Osteocyte (in vitro differentiated cells): ENCODE measurements around the gene XXYLT1. TPM values are rescaled to one million over a fixed set of nuclear protein-coding genes. Genes with fewer than 3 reads are reported as not detected.
A peak's percentile ranks its signal among the peaks of the same experiment; 100 is the strongest.

Experiments
- DNase-seq: peaks from one replicate; pipeline ENCODE4 v3.0.0; 2021; ENCODE audit warnings: mixed read lengths; ENCODE audit not compliant: unreplicated experiment; ENCODE audit errors: extremely low spot score
- H3K27ac Mint-ChIP-seq: one replicate; pipeline ENCODE4 v1.8.0; 2021; ENCODE audit warnings: mild to moderate bottlenecking, mixed read lengths; ENCODE audit not compliant: unreplicated experiment
- H3K27me3 Mint-ChIP-seq: one replicate; pipeline ENCODE4 v1.8.0; 2021; ENCODE audit warnings: mixed read lengths; ENCODE audit not compliant: unreplicated experiment
- H3K36me3 Mint-ChIP-seq: one replicate; pipeline ENCODE4 v1.8.0; 2021; ENCODE audit warnings: mixed read lengths; ENCODE audit not compliant: unreplicated experiment
- H3K4me1 Mint-ChIP-seq: one replicate; pipeline ENCODE4 v1.8.0; 2021; ENCODE audit warnings: mixed read lengths; ENCODE audit not compliant: unreplicated experiment
- H3K4me3 Mint-ChIP-seq: one replicate; pipeline ENCODE4 v1.8.0; 2021; ENCODE audit warnings: mild to moderate bottlenecking, moderate library complexity, mixed read lengths; ENCODE audit not compliant: unreplicated experiment
- H3K9me3 Mint-ChIP-seq: one replicate; pipeline ENCODE4 v1.8.0; 2021; ENCODE audit warnings: mixed read lengths; ENCODE audit not compliant: unreplicated experiment
- total RNA-seq: library from RNA; stranded (reverse); gene quantifications from 2 replicates; pipeline ENCODE4 v1.2.1, GENCODE V29; 2021
- TF ChIP-seq, protein P1 (sequence below): fragments of 200-600 bp; sonication (generic); IDR thresholded peaks from 2 replicates; pipeline ENCODE4 v1.5.0; 2021; ENCODE audit warnings: antibody characterized with exemption, mild to moderate bottlenecking, moderate library complexity

XXYLT1 gene
- total RNA-seq, 1 donor from 2014 or later: 35.8 TPM

GRCh38 chr3:195131176-195131575 is 139.8 kb downstream of the XXYLT1 start:
- H3K4me1 Mint-ChIP-seq: peaks cover 23% of the 10 kb centered on the region
- no peaks in the 10 kb centered on the region for H3K27me3 Mint-ChIP-seq
- no peak overlapping the region for H3K4me3 Mint-ChIP-seq
- TF ChIP-seq, protein P1, sequence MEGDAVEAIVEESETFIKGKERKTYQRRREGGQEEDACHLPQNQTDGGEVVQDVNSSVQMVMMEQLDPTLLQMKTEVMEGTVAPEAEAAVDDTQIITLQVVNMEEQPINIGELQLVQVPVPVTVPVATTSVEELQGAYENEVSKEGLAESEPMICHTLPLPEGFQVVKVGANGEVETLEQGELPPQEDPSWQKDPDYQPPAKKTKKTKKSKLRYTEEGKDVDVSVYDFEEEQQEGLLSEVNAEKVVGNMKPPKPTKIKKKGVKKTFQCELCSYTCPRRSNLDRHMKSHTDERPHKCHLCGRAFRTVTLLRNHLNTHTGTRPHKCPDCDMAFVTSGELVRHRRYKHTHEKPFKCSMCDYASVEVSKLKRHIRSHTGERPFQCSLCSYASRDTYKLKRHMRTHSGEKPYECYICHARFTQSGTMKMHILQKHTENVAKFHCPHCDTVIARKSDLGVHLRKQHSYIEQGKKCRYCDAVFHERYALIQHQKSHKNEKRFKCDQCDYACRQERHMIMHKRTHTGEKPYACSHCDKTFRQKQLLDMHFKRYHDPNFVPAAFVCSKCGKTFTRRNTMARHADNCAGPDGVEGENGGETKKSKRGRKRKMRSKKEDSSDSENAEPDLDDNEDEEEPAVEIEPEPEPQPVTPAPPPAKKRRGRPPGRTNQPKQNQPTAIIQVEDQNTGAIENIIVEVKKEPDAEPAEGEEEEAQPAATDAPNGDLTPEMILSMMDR: no peak
- no peaks in the 10 kb centered on the region for H3K9me3 Mint-ChIP-seq
- DNase-seq: no peak
- H3K36me3 Mint-ChIP-seq: peaks cover 6% of the 10 kb centered on the region
- no peak overlapping the region for H3K27ac Mint-ChIP-seq

DNA sequence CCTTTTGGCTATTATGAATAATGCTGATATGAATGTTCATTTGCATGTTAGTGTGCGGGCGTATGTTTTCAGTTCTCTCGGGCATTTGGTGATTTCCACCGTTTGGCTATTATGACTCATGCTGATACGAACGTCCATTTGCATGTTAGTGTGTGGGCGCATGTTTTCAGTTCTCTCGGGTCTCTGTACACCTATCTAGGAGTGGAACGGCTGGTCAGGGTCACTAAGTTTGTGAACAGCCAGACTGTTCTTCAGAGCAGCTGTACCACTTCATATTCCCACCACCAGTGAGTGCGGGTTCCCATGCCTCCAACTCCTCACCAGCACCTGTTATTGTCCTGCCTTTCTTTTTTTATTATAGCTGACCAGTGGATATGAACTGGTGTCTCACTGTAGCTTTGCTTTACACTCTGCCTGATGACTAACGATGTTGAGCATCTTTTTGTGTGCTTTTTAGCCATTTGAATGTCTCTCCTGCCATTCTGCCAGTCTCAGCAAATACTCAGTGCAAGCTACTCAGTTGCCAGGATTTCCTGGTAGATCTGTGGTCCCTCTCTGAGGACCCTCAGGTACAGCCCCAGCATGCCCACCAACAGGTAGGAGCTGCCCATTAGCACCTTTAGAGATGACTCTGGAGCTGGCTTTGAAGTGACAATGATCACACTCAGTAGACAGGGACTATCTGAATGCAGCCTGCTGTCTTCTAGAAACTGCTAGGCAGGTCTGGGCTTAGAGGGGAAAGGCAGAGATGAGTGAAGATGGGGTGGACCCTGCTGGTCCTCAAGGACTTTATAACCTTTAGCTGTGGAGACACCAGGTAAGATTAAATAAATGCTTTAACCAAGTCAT is 141.1 kb downstream of the XXYLT1 start:
- H3K9me3 Mint-ChIP-seq: no peaks in the 10 kb centered on the region
- H3K4me3 Mint-ChIP-seq: no peak overlapping the region
- no peaks in the 10 kb centered on the region for H3K27me3 Mint-ChIP-seq
- H3K36me3 Mint-ChIP-seq: no peaks in the 10 kb centered on the region
- DNase-seq: no peak
- no peak overlapping the region for H3K27ac Mint-ChIP-seq
- H3K4me1 Mint-ChIP-seq: peaks cover 23% of the 10 kb centered on the region
- TF ChIP-seq, protein P1: no peak

DNA sequence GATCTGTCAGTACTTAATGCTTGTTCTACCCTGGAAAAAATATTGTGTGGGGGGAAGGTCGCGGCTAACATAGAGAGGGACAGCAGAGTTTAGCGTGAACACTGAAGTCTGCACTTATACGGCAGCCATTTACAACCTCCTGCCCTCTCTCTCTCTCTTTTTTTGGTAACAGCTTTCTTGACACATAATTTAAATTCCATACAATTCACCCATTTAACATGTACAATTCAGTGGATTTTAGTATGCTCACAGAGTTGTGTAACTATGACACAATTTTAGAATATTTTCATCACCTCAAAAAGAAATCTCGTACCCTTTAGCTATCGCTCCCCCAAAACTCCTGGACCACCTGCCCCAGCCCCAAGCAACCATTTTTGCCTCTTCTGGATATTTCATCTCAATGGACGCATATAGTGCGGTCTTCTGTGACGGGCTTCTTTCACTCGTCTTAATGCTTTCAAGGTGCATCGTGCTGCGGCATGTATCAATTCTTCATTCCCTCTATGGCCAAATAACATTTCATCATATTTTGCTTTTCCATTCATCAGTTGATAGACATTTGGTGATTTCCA is 141.8 kb downstream of the XXYLT1 start:
- no peaks in the 10 kb centered on the region for H3K36me3 Mint-ChIP-seq
- no peaks in the 10 kb centered on the region for H3K27me3 Mint-ChIP-seq
- no peak overlapping the region for H3K27ac Mint-ChIP-seq
- H3K9me3 Mint-ChIP-seq: no peaks in the 10 kb centered on the region
- H3K4me3 Mint-ChIP-seq: no peak overlapping the region
- TF ChIP-seq, protein P1: no peak
- no peak for DNase-seq
- H3K4me1 Mint-ChIP-seq: peaks cover 23% of the 10 kb centered on the region

- Mint-ChIP-seq H3K36me3 (no peaks in the 10 kb centered on the region), H3K27me3 (no peaks in the 10 kb centered on the region), H3K27ac (peak overlapping the region; percentile 24), H3K4me1 (peaks cover 23% of the 10 kb centered on the region), H3K9me3 (no peaks in the 10 kb centered on the region), H3K4me3 (no peak overlapping the region)
- DNase-seq: no peak
- TF ChIP-seq, protein P1: no peak
These were observed 142.5 kb downstream of the XXYLT1 start for GRCh38 chr3:195128255-195129071.
